Stomach (tissue), 9 donors: ENCODE results near the gene DDX31. TPM values are rescaled to one million over a fixed set of nuclear protein-coding genes. Genes with fewer than 3 reads are reported as not detected.

ENCODE experiments used
- DNase-seq, 2 donors: peaks; one replicate each; pipeline versions ENCODE4 v3.0.0 to v3.0.0-alpha.2; 2013 to 2019
- H3K27ac ChIP-seq, 5 donors: fragments of 200-600 bp in 4 of 5; sonication (generic) in 4 of 5; one replicate each; pipeline ENCODE4 v1.5.1; 2013 to 2019; ENCODE audit warnings: mild to moderate bottlenecking in 1 of 5, moderate library complexity in 1 of 5
- H3K27me3 ChIP-seq, 3 donors: fragments of 200-600 bp; sonication (generic); one replicate each; pipeline ENCODE4 v1.5.1; 2017 to 2019; ENCODE audit warnings: mixed run types in 1 of 3
- H3K36me3 ChIP-seq, 4 donors: fragments of 200-600 bp; sonication (generic); 1 replicate in 3 of 4; 2 replicates in 1 of 4; pipeline ENCODE4 v1.5.1; 2016 to 2019
- H3K4me1 ChIP-seq, 4 donors: fragments of 200-600 bp; sonication (generic); one replicate each; pipeline ENCODE4 v1.5.1; 2016 to 2019
- H3K4me3 ChIP-seq, 4 donors: fragments of 200-600 bp; sonication (generic) in 3 of 4; one replicate each; pipeline ENCODE4 v1.5.1; 2016 to 2019; ENCODE audit warnings: mild to moderate bottlenecking in 1 of 4
- H3K9me3 ChIP-seq, 4 donors: fragments of 200-600 bp; sonication (generic); one replicate each; pipeline ENCODE4 v1.5.1; 2016 to 2019
- CTCF ChIP-seq, 7 experiments: fragments of 450-650 bp in 4 of 7; fragments of 200-600 bp in 3 of 7; sonication (generic) in 3 of 7; IDR thresholded peaks; one replicate each; pipeline ENCODE4 v1.5.1; 2016 to 2019; ENCODE audit warnings: antibody characterized with exemption in 7 of 7, control low read depth in 2 of 7, mild to moderate bottlenecking in 1 of 7
- EP300 ChIP-seq: sonication (generic); formaldehyde crosslinking; IDR thresholded peaks from one replicate; pipeline ENCODE4 v1.6.1; 2017; ENCODE audit warnings: antibody characterized with exemption
- POLR2A ChIP-seq, 4 donors: fragments of 450-650 bp; IDR thresholded peaks; one replicate each; pipeline ENCODE4 v1.6.1; 2016; ENCODE audit warnings: antibody characterized with exemption in 4 of 4, control low read depth in 2 of 4, mild to moderate bottlenecking in 1 of 4, moderate library complexity in 1 of 4
- POLR2AphosphoS5 ChIP-seq, 3 donors: sonication (generic); formaldehyde crosslinking; IDR thresholded peaks; one replicate each; pipeline ENCODE4 v1.6.1; 2016; ENCODE audit warnings: antibody characterized with exemption in 3 of 3
- WGBS, 5 donors: extraction: QIAGEN DNeasy Blood & Tissue Kit in 3 of 5; methylation state at CpG; one replicate each; pipeline versions ENCODE4 v1.1.5 to v1.1.7; 2013 to 2018; 5-methylcytosine and 5-hydroxymethylcytosine counted together
- intact Hi-C: fragments of 100-400 bp; cut with DNase I; formaldehyde crosslinking; loops from one replicate; pipeline ENCODE4 v1.15.1; 2023; ENCODE audit warnings: low total_unique reads
- polyA plus RNA-seq, 3 donors: library from polyadenylated mRNA; stranded (reverse); fragments of 200-250 nt; gene quantifications; one replicate each; pipeline ENCODE4 v1.2.3, GENCODE V29; 2013
- total RNA-seq, 5 donors: library from RNA; depleted of rRNA; stranded (reverse); fragments of >200 nt; gene quantifications; one replicate each; pipeline versions ENCODE4 v1.1.0 to v1.2.3, GENCODE V29; 2014 to 2016
- donor health status: healthy with polysubstance abuse.
- donor health status: Bipolar disorder and iron deficiency.
- donor health status: healthy.

Gene DDX31
- total and polyA plus RNA-seq, 8 donors, result 3.1 to 26.8 (median 5.8) TPM

- Histone ChIP-seq H3K27ac (no peak overlapping the region), H3K36me3 (peaks cover 16 to 99% (median 93%) of the 10 kb centered on the region in 4 donors), H3K9me3 (no peaks in the 10 kb centered on the region), H3K4me3 (no peak overlapping the region), H3K4me1 (no peaks in the 10 kb centered on the region), H3K27me3 (no peaks in the 10 kb centered on the region)
- no peak for DNase-seq
- TF ChIP-seq CTCF (IDR thresholded peaks at IDR 0.05) (no peak), POLR2AphosphoS5 (IDR thresholded peaks at IDR 0.05) (no peak), POLR2A (IDR thresholded peaks at IDR 0.05) (no peak), EP300 (no peak)
- intact Hi-C loops, result no loop called here
- 87 to 96% (median 94%) methylated on average over 12 of the region's 12 CpGs for WGBS, 5 donors
Measured at GRCh38 chr9:132600326-132600984, 69.3 kb downstream of the DDX31 start.

- TF ChIP-seq EP300 (no peak), CTCF (IDR thresholded peaks at IDR 0.05) (no peak), POLR2A (IDR thresholded peaks at IDR 0.05) (no peak), POLR2AphosphoS5 (IDR thresholded peaks at IDR 0.05) (no peak)
- H3K9me3 ChIP-seq, result no peaks in the 10 kb centered on the region
- intact Hi-C loops, result no loop called here
- peaks cover 25 to 94% (median 87%) of the 10 kb centered on the region in 4 donors for H3K36me3 ChIP-seq
- no peak for DNase-seq
- 91 to 95% (median 94%) methylated on average over 16 of the region's 16 CpGs for WGBS, 5 donors
- H3K27ac ChIP-seq, result no peak overlapping the region
- peaks cover 0 to 24% (median 0%) of the 10 kb centered on the region in 3 donors for H3K27me3 ChIP-seq
- no peaks in the 10 kb centered on the region for H3K4me1 ChIP-seq
- no peak overlapping the region for H3K4me3 ChIP-seq
Measured at GRCh38 chr9:132597073-132597775, 72.6 kb downstream of the DDX31 start.

GRCh38 chr9:132596200-132596599 lies 73.6 kb downstream of the DDX31 start:
- Histone ChIP-seq H3K9me3 (no peaks in the 10 kb centered on the region), H3K27me3 (peaks cover 0 to 34% (median 8%) of the 10 kb centered on the region in 3 donors), H3K4me3 (no peak overlapping the region), H3K36me3 (peaks cover 20 to 83% (median 78%) of the 10 kb centered on the region in 4 donors), H3K27ac (no peak overlapping the region), H3K4me1 (no peaks in the 10 kb centered on the region)
- no peak for DNase-seq
- no peak for TF ChIP-seq POLR2AphosphoS5 (IDR thresholded peaks at IDR 0.05)
- no peak for TF ChIP-seq CTCF (IDR thresholded peaks at IDR 0.05)
- TF ChIP-seq EP300, result no peak
- no peak for TF ChIP-seq POLR2A (IDR thresholded peaks at IDR 0.05)
- 69 to 81% (median 69%) methylated on average over 3 of the region's 3 CpGs for WGBS, 5 donors
- intact Hi-C loops, result no loop called here

GRCh38 chr9:132595319-132595718 lies 74.5 kb downstream of the DDX31 start:
- H3K9me3 ChIP-seq, result no peaks in the 10 kb centered on the region
- H3K27ac ChIP-seq, result no peak overlapping the region
- peaks cover 8 to 43% (median 17%) of the 10 kb centered on the region in 3 donors for H3K27me3 ChIP-seq
- H3K4me1 ChIP-seq, result peaks cover 0 to 7% (median 4%) of the 10 kb centered on the region in 4 donors
- DNase-seq, result no peak
- TF ChIP-seq POLR2A (IDR thresholded peaks at IDR 0.05), result no peak
- TF ChIP-seq EP300, result no peak
- no peak for TF ChIP-seq POLR2AphosphoS5 (IDR thresholded peaks at IDR 0.05)
- no peak for TF ChIP-seq CTCF (IDR thresholded peaks at IDR 0.05)
- H3K4me3 ChIP-seq, result no peak overlapping the region
- intact Hi-C loops, result no loop called here
- WGBS, 5 donors, result 83 to 91% (median 89%) methylated on average over 6 of the region's 6 CpGs
- H3K36me3 ChIP-seq, result peaks cover 14 to 75% (median 69%) of the 10 kb centered on the region in 4 donors
